GM18498 (cell line): Measurements from ENCODE around the gene GPR137.

Source experiments
- ATAC-seq: cut with Tn5 transposase; IDR thresholded peaks from one replicate; pipeline ENCODE4 v1.9.1; 2021; ENCODE audit warnings: mild to moderate bottlenecking, moderate library complexity; ENCODE audit not compliant: unreplicated experiment

Gene GPR137

GRCh38 chr11:64337538-64338249, 52.0 kb downstream of the GPR137 start:
- ATAC-seq = no peak

- no peak for ATAC-seq
Measured at GRCh38 chr11:64338716-64339115, 53.1 kb downstream of the GPR137 start.
